SK-N-MC (cell line): ENCODE results near the gene POLR2L.

Experiments
- EZH2 ChIP-seq: fragments of 200-600 bp; sonication (generic); IDR thresholded peaks from one replicate; pipeline ENCODE4 v1.6.1; 2017; ENCODE audit warnings: antibody characterized with exemption
- POLR2AphosphoS5 ChIP-seq: IDR thresholded peaks from 2 replicates; pipeline ENCODE4 v1.6.1; 2012; ENCODE audit warnings: mild to moderate bottlenecking, low read depth, low read length, borderline replicate concordance

DNA sequence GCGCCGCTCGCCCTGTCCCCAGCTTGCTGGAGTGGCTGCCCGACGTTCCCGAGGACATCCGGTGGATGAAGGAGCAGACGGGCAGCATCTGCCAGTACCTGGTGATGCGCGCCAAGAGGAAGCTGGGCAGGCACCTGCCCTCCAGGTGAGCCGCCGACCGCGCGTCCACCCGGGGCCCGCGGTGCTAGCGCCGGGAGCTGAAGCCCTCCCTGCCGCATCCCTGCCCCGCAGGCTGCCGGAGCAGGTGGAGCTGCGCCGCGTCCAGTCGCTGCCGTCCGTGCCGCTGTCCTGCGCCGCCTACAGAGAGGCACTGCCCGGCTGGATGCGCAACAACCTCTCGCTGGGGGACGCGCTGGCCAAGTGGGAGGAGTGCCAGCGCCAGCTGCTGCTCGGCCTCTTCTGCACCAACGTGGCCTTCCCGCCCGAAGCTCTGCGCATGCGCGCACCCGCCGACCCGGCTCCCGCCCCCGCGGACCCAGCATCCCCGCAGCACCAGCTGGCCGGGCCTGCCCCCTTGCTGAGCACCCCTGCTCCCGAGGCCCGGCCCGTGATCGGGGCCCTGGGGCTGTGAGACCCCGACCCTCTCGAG is 17.9 kb downstream of the POLR2L start:
- TF ChIP-seq POLR2AphosphoS5 (no peak), EZH2 (no peak)
